A549 (cell line): ENCODE measurements around the gene MGME1.

Source experiments
- CBX8 ChIP-seq: fragments of 200-600 bp; sonication (generic); IDR thresholded peaks from 2 replicates; pipeline ENCODE4 v1.6.1; 2016
- E2F6 ChIP-seq: IDR thresholded peaks from 2 replicates; pipeline ENCODE4 v1.6.1; 2012; ENCODE audit warnings: low read depth, borderline replicate concordance
- ELK1 ChIP-seq: fragments of 150-350 bp; IDR thresholded peaks from 2 replicates; pipeline ENCODE4 v1.6.1; 2014; ENCODE audit warnings: low read depth, mild to moderate bottlenecking, low read length
- EP300 ChIP-seq, 2 experiments: fragments of >200 bp; sonication (Bioruptor Twin); formaldehyde crosslinking; IDR thresholded peaks; 2 replicates in 1 of 2; 3 replicates in 1 of 2; pipeline ENCODE4 v1.6.1; 2016 to 2017
- KDM5A ChIP-seq: fragments of 200-600 bp; sonication (generic); IDR thresholded peaks from 2 replicates; pipeline ENCODE4 v1.6.1; 2016; ENCODE audit warnings: antibody characterized with exemption, mild to moderate bottlenecking
- POLR2A ChIP-seq: IDR thresholded peaks from 2 replicates; pipeline ENCODE4 v1.6.1; 2012; ENCODE audit warnings: mild to moderate bottlenecking, low read length
- RFX5 ChIP-seq: fragments of 450-650 bp; IDR thresholded peaks from 2 replicates; pipeline ENCODE4 v1.7.1; 2014; ENCODE audit warnings: antibody characterized with exemption, mild to moderate bottlenecking, moderate library complexity
- RNF2 ChIP-seq: fragments of 200-600 bp; sonication (generic); IDR thresholded peaks from 2 replicates; pipeline ENCODE4 v1.6.1; 2016; ENCODE audit warnings: low read depth, mild to moderate bottlenecking, antibody characterized with exemption, moderate library complexity, borderline replicate concordance
- TF ChIP-seq, protein P1 (sequence below): fragments of >200 bp; sonication (Bioruptor Twin); formaldehyde crosslinking; IDR thresholded peaks from 3 replicates; pipeline ENCODE4 v1.5.1; 2016

DNA sequence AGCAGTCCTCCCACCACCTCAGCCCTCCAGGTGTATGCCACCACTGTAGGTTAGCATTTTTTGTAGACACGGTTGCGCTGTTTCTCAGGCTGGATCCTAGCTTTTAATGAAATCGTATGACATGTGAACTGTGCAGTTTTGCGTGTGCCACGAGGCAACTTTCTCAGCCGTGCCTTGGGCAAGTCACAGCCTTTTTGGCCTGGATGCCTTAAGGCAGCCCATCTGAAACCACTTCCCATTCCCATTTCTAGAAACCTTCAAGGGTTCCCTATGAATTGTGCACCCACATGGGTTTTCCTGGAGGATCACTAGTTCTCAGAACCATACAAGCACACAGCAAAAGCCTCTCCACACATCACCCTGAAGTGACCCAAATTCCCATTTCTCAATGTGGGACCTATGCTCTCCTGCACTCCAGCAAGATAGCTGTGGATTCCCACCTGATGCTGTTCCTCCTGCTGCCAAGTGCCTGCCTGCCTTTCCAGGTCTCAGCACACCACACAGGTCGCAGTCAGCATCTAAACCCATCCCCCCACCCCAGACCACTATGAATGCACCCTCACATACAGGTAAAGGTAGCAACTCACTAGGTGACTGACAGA lies 29.1 kb upstream of the MGME1 start:
- TF ChIP-seq RFX5 (no peak), CBX8 (no peak), EP300 (IDR thresholded peaks at IDR 0.05) (no peak), POLR2A (no peak), KDM5A (no peak), RNF2 (no peak), E2F6 (no peak), ELK1 (no peak)
- TF ChIP-seq, protein P1, sequence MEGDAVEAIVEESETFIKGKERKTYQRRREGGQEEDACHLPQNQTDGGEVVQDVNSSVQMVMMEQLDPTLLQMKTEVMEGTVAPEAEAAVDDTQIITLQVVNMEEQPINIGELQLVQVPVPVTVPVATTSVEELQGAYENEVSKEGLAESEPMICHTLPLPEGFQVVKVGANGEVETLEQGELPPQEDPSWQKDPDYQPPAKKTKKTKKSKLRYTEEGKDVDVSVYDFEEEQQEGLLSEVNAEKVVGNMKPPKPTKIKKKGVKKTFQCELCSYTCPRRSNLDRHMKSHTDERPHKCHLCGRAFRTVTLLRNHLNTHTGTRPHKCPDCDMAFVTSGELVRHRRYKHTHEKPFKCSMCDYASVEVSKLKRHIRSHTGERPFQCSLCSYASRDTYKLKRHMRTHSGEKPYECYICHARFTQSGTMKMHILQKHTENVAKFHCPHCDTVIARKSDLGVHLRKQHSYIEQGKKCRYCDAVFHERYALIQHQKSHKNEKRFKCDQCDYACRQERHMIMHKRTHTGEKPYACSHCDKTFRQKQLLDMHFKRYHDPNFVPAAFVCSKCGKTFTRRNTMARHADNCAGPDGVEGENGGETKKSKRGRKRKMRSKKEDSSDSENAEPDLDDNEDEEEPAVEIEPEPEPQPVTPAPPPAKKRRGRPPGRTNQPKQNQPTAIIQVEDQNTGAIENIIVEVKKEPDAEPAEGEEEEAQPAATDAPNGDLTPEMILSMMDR = no peak
